ENCODE measurements around the gene FKBP2.

FKBP2 gene

DNA sequence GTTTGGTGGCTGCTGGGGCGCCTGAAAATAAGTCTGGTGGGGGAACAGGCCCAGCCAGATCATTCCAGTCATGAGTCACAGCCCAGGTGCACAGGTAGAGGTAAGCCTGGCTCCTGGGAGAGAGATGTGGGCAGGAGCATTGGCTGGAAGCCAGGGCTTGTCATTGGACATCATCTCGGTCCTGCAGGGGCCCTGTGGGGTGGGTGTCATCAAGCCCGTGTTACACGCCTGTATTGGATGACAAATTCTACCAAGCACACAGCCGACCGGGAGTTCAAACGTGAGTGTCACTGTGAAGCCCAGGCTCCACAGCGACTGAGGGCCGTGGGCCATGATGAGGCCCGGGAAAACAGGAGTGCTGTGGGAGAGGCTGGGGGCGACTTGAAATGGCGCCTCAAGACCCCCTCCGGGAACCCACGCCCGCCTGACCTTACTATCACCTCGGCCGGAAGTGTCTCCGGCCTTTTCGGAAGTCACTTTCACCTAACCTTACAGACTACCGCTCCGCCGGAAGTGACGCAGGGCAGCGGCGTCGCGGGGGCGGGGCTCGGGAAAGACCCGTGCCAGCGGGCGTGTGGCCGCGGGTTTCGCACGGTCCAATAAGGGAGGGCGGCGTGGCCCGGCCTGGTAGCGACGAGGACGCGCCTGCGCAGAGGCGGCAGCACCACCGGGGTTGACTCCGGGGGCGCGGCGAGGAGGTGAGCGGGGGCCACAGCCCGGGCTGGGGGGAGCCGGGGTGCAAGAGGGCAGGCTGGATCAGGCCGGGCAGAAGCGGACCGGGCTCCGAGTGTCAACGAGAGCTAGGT is at the start of gene FKBP2:
FKBP2 (plus strand) TSS at position 661 of the 806 bp plus-strand sequence. CDS start 1,293 bp downstream, outside the sequence.
- peak; percentile 94 for DNase-seq (ENCODE audit: extremely low read depth, low read depth)
- TF ChIP-seq, protein P1, sequence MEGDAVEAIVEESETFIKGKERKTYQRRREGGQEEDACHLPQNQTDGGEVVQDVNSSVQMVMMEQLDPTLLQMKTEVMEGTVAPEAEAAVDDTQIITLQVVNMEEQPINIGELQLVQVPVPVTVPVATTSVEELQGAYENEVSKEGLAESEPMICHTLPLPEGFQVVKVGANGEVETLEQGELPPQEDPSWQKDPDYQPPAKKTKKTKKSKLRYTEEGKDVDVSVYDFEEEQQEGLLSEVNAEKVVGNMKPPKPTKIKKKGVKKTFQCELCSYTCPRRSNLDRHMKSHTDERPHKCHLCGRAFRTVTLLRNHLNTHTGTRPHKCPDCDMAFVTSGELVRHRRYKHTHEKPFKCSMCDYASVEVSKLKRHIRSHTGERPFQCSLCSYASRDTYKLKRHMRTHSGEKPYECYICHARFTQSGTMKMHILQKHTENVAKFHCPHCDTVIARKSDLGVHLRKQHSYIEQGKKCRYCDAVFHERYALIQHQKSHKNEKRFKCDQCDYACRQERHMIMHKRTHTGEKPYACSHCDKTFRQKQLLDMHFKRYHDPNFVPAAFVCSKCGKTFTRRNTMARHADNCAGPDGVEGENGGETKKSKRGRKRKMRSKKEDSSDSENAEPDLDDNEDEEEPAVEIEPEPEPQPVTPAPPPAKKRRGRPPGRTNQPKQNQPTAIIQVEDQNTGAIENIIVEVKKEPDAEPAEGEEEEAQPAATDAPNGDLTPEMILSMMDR (IDR thresholded peaks at IDR 0.05; ENCODE audit: low read depth, low read length) = no peak

DNA sequence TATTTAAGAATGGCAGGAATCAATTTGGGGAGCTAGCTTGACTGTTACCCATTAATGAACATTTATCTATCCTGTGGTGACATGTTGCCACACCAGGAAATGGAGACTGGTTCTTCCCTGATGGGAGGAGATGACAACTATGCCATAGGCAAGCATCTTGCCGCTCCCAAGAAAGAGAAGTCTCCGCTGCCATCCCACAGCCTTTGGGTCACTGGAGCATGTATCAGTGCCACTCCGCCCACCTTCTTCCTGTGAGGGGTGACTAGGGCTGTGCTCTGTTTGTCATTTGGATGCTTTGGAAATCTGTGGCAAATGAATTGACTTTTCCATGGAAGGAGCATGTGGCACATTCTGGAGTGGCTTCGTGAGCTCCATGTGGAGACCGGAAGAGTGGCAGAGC is 48.5 kb upstream of the FKBP2 start:
- TF ChIP-seq, protein P1 (IDR thresholded peaks at IDR 0.05; ENCODE audit: low read depth, low read length) = no peak
- no peak for DNase-seq (ENCODE audit: extremely low read depth, low read depth)

DNA sequence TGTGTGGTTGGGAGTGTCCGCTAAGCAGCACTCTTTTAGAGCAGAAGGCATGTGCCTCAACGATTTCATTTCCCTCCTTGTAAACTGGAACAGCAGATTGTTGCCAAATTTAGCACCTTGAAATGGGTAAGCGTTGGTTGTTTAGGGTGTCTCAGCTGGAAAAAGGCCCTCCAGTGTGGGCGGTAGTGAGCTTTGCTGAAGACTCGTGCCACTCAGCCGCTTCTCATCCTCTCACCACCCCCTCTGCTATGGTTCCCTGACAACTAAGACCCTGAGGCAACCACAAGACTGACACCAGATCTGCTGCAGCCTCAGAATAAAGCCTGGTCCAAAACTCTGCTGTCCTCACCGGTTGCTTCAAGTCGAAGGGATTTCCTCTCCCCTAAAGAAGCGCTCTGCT is 44.3 kb upstream of the FKBP2 start:
- TF ChIP-seq, protein P1 (IDR thresholded peaks at IDR 0.05; ENCODE audit: low read depth, low read length) = no peak
- no peak for DNase-seq (ENCODE audit: extremely low read depth, low read depth)

DNA sequence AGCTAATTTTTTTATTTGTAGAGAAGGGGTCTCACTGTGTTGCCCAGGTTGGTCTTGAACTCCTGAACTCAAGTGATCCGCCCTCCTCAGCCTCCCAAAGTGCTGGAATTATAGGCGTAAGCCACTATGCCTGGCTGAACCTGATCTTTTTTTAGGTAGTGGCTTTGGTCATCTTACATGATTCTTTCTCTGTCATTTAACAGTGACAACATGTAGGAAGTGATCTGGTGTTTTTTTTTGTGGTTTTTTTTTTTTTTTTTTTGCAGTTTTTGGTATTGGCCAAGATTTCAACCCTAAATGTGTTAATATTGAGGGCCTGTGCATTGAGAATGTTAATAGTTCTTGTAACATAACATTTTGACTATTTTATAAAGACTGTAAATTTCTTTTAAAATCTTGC is 42.4 kb upstream of the FKBP2 start:
- DNase-seq (ENCODE audit: extremely low read depth, low read depth) = no peak
- TF ChIP-seq, protein P1 (IDR thresholded peaks at IDR 0.05; ENCODE audit: low read depth, low read length) = no peak

DNA sequence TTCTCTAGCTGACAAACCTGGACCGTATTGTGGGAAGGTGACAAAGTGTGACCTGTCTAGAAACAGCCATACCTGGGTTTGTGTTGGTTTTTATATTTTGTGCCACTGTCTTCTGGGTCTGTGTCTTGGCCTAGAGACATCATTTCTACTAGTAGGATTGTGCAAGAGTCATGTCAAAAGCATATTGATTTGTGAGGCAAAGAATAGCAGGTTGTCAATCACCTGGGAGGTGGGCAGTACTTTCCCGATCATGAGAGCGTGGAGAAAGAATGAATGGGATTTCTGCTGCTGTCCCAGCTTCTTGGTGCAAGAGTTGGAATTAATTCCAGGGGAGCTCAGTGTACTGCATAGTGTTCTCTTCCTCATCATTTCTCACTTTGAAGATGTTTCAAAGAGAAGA is 39.4 kb upstream of the FKBP2 start:
- TF ChIP-seq, protein P1 (IDR thresholded peaks at IDR 0.05; ENCODE audit: low read depth, low read length) = no peak

DNA sequence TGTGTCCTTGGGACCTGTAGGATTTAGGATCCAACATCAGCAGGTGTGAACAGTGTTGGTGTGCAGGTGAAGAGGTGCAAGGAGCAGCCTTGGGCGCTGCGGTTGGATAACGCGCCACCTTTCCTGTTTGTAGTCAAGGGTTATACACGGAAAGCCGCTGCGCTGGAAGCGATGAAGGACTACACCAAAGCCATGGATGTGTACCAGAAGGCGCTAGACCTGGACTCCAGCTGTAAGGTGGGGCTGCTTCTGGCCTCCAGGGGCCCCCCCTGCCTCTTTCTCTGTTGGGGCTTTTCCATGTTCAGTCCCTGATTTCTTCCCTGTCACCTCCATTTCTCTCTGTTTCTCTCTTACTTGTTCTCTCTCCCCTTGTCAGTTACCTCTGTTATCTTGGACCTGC is 37.9 kb upstream of the FKBP2 start:
- TF ChIP-seq, protein P1 (IDR thresholded peaks at IDR 0.05; ENCODE audit: low read depth, low read length) = no peak
- DNase-seq (ENCODE audit: extremely low read depth, low read depth) = no peak

More for the DNA sequence above, 39.4 kb upstream of the FKBP2 start:
- no peak for DNase-seq (ENCODE audit: extremely low read depth, low read depth)

DNA sequence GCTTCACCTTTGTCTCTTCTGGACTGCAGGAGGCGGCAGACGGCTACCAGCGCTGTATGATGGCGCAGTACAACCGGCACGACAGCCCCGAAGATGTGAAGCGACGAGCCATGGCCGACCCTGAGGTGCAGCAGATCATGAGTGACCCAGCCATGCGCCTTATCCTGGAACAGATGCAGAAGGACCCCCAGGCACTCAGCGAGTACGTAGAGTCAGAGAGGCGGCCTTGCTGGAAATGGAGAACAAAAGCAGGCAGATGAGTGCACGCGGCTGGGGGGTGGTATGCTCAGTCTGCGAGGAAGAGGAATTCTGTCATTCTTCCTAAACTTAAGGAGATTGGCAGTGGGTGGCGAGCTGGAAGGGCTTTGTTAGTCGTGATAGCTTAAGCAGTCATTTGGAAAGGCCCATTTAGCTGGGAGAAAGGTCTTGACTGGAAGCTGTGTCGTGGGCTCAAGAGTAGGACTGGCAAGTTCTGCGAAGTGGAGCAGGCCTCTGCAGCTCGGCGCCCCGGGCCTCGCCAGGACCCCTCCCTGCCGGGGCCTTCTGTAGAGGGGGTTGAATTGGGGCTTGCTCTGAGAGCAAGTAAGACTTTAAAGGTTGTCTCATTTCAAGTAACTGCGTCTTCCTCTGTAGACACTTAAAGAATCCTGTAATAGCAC is 37.3 kb upstream of the FKBP2 start:
- DNase-seq (ENCODE audit: extremely low read depth, low read depth) = no peak
- TF ChIP-seq, protein P1 (IDR thresholded peaks at IDR 0.05; ENCODE audit: low read depth, low read length) = no peak

Data from AG09319 (cell line).